NCI-H82 (cell line): ENCODE results near the gene HIP1.
A peak's percentile ranks its signal among the peaks of the same experiment; 100 is the strongest.

Experiments used
- DNase-seq: peaks from one replicate; lab custom pipeline; 2025; lab: John Stamatoyannopoulos, UW

The HIP1 gene

GRCh38 chr7:75669579-75669978 is 69.2 kb downstream of the HIP1 start:
- no peak for DNase-seq

- no peak for DNase-seq
Measured at GRCh38 chr7:75667938-75668337, 70.8 kb downstream of the HIP1 start.

- no peak for DNase-seq
Measured at GRCh38 chr7:75663302-75663907, 75.3 kb downstream of the HIP1 start.

- DNase-seq: no peak
Measured at GRCh38 chr7:75662579-75663301, 76.0 kb downstream of the HIP1 start.

GRCh38 chr7:75660566-75661215 is 78.0 kb downstream of the HIP1 start:
- DNase-seq: no peak

GRCh38 chr7:75658802-75659201 is 79.9 kb downstream of the HIP1 start:
- DNase-seq: no peak

GRCh38 chr7:75658369-75658768 is 80.4 kb downstream of the HIP1 start:
- no peak for DNase-seq

GRCh38 chr7:75657866-75658265 is 80.9 kb downstream of the HIP1 start:
- no peak for DNase-seq

GRCh38 chr7:75656740-75657139 is 82.0 kb downstream of the HIP1 start:
- no peak for DNase-seq

- no peak for DNase-seq
Measured at GRCh38 chr7:75655536-75655935, 83.2 kb downstream of the HIP1 start.

- DNase-seq: no peak
Measured at GRCh38 chr7:75654855-75655254, 83.9 kb downstream of the HIP1 start.

GRCh38 chr7:75653651-75654050 is 85.1 kb downstream of the HIP1 start:
- no peak for DNase-seq

GRCh38 chr7:75652788-75653187 is 86.0 kb downstream of the HIP1 start:
- DNase-seq: no peak

GRCh38 chr7:75650681-75651080 is 88.1 kb downstream of the HIP1 start:
- DNase-seq: peak; percentile 80

GRCh38 chr7:75650062-75650461 is 88.7 kb downstream of the HIP1 start:
- peak; percentile 12 for DNase-seq

- DNase-seq: peak; percentile 23
Measured at GRCh38 chr7:75649462-75649861, 89.3 kb downstream of the HIP1 start.

GRCh38 chr7:75647709-75648438 is 90.9 kb downstream of the HIP1 start:
- no peak for DNase-seq

- DNase-seq: no peak
Measured at GRCh38 chr7:75646571-75647102, 92.1 kb downstream of the HIP1 start.

- no peak for DNase-seq
Measured at GRCh38 chr7:75645570-75645969, 93.2 kb downstream of the HIP1 start.

- no peak for DNase-seq
Measured at GRCh38 chr7:75644589-75644988, 94.2 kb downstream of the HIP1 start.

GRCh38 chr7:75642810-75643486 is 95.8 kb downstream of the HIP1 start:
- peak; percentile 86 for DNase-seq

GRCh38 chr7:75640201-75640600 is 98.5 kb downstream of the HIP1 start:
- peak; percentile 87 for DNase-seq
